GM12873 (cell line): ENCODE results near the gene SRD5A3.
A peak's percentile ranks its signal among the peaks of the same experiment; 100 is the strongest.

Experiments used
- CTCF ChIP-seq: IDR thresholded peaks from 2 replicates; pipeline ENCODE4 v1.5.1; 2012; ENCODE audit warnings: low read depth, mild to moderate bottlenecking, moderate library complexity, low read length, control low read depth; ENCODE audit not compliant: insufficient read depth; ENCODE audit errors: missing control alignments

Gene SRD5A3

GRCh38 chr4:55381502-55381901 is 35.5 kb downstream of the SRD5A3 start:
- TF ChIP-seq CTCF = no peak

GRCh38 chr4:55382488-55383003 is 36.5 kb downstream of the SRD5A3 start:
- TF ChIP-seq CTCF = no peak

GRCh38 chr4:55385201-55385649 is 39.2 kb downstream of the SRD5A3 start:
- TF ChIP-seq CTCF = no peak

GRCh38 chr4:55386073-55386472 is 40.0 kb downstream of the SRD5A3 start:
- no peak for TF ChIP-seq CTCF

- no peak for TF ChIP-seq CTCF
These were observed 40.8 kb downstream of the SRD5A3 start for GRCh38 chr4:55386840-55387239.

- no peak for TF ChIP-seq CTCF
These were observed 47.6 kb downstream of the SRD5A3 start for GRCh38 chr4:55393461-55394320.

- peak; percentile 18 for TF ChIP-seq CTCF
These were observed 49.1 kb downstream of the SRD5A3 start for GRCh38 chr4:55395218-55395528.
